ENCODE data around the gene ORAI3.
A peak's percentile ranks its signal among the peaks of the same experiment; 100 is the strongest.

The ORAI3 gene

GRCh38 chr16:30914830-30915229, 34.0 kb upstream of the ORAI3 start:
- no peak for ATAC-seq (replicated peaks)
- no peak overlapping the region for H3K4me3 Mint-ChIP-seq

DNA sequence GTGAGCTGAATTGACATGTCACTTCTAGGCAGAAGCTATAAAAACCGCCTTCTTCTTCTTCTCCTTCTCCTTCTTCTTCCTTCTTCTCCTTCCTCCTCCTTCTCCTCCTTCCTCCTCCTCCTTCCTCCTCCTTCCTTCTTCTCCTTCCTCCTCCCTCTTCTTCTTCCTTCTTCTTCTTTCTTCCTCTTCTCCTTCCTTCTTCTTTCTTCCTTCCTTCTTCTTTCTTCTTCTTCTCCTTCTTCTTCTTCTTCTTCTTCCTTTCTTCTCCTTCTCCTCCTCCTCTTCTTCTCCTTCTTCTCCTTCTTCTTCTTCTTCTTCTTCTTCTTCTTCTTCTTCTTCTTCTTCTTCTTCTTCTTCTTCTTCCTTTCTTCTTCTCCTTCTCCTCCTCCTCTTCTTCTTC, 30.3 kb upstream of the ORAI3 start:
- ATAC-seq (replicated peaks), result no peak
- H3K36me3 Mint-ChIP-seq (ENCODE audit: insufficient read depth), result peaks cover 13% of the 10 kb centered on the region
- H3K4me1 Mint-ChIP-seq (ENCODE audit: low read depth in 2 of 2), result peaks cover 7 to 8% of the 10 kb centered on the region in 2 donors
- DNase-seq, result no peak
- no peaks in the 10 kb centered on the region for H3K27me3 Mint-ChIP-seq
- H3K4me3 Mint-ChIP-seq, result no peak overlapping the region
- H3K9me3 Mint-ChIP-seq, result no peaks in the 10 kb centered on the region
- H3K27ac Mint-ChIP-seq, result no peak overlapping the region

More at GRCh38 chr16:30914830-30915229, 34.0 kb upstream of the ORAI3 start:
- Mint-ChIP-seq H3K27ac (no peak overlapping the region), H3K9me3 (no peaks in the 10 kb centered on the region), H3K36me3 (ENCODE audit: insufficient read depth) (no peaks in the 10 kb centered on the region), H3K4me1 (ENCODE audit: low read depth in 2 of 2) (no peaks in the 10 kb centered on the region), H3K27me3 (no peaks in the 10 kb centered on the region)
- no peak for DNase-seq

- Mint-ChIP-seq H3K4me3 (peak overlapping the region; percentile 92 to 95), H3K9me3 (no peaks in the 10 kb centered on the region), H3K27me3 (no peaks in the 10 kb centered on the region), H3K36me3 (ENCODE audit: insufficient read depth) (peaks cover 15% of the 10 kb centered on the region), H3K27ac (no peak overlapping the region), H3K4me1 (ENCODE audit: low read depth in 2 of 2) (peaks cover 17 to 18% of the 10 kb centered on the region in 2 donors)
- ATAC-seq (replicated peaks) (no peak), DNase-seq (no peak)
Measured at GRCh38 chr16:30920891-30921290, 28.0 kb upstream of the ORAI3 start.

GRCh38 chr16:30921459-30921747, 27.5 kb upstream of the ORAI3 start:
- no peaks in the 10 kb centered on the region for H3K9me3 Mint-ChIP-seq
- no peaks in the 10 kb centered on the region for H3K27me3 Mint-ChIP-seq
- ATAC-seq (replicated peaks), result no peak
- peaks cover 22% of the 10 kb centered on the region in 2 donors for H3K4me1 Mint-ChIP-seq (ENCODE audit: low read depth in 2 of 2)
- H3K27ac Mint-ChIP-seq, result peak overlapping the region; percentile 96 to 99
- peak overlapping the region; percentile 92 to 95 for H3K4me3 Mint-ChIP-seq
- no peak for DNase-seq
- H3K36me3 Mint-ChIP-seq (ENCODE audit: insufficient read depth), result peaks cover 17% of the 10 kb centered on the region

DNA sequence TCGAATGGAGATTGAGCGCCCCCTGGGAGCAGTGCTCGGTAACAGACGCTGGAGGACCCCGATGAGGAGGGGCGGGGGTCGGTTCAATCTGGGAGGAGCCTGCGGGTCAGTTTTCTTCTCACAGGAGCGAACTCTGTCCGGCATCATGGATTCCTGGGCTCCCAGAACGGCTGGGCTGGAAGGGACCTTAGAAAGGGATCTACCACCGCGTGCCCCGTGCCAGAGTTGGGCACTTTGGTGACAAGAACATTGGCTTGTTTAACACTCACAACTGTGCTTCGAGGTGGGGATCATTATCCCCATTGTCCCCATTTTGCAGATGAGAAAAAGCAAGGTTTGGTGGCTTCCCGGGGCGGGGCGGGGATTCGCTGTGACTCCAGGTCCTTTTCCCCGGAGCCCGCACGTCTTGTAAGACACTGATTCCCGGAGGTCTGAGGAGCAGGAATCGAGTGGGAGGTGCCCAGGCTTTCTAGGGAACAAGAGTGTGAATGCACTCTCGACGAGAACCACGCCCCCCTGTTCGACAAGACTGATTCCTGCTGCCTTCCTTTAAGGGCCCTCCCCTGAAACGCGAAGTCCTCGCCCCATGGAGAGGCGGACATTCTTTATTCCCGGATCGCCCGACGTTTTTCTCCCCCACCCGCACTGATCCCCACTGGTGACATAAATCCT, 27.0 kb upstream of the ORAI3 start:
- DNase-seq (peak; percentile 87 to 90 (median 89)), ATAC-seq (replicated peaks) (peak; percentile 7)
- Mint-ChIP-seq H3K27me3 (no peaks in the 10 kb centered on the region), H3K4me3 (peak overlapping the region; percentile 92 to 95), H3K27ac (peak overlapping the region; percentile 96 to 99), H3K36me3 (ENCODE audit: insufficient read depth) (peaks cover 18% of the 10 kb centered on the region), H3K4me1 (ENCODE audit: low read depth in 2 of 2) (peaks cover 22 to 26% of the 10 kb centered on the region in 2 donors), H3K9me3 (no peaks in the 10 kb centered on the region)

DNA sequence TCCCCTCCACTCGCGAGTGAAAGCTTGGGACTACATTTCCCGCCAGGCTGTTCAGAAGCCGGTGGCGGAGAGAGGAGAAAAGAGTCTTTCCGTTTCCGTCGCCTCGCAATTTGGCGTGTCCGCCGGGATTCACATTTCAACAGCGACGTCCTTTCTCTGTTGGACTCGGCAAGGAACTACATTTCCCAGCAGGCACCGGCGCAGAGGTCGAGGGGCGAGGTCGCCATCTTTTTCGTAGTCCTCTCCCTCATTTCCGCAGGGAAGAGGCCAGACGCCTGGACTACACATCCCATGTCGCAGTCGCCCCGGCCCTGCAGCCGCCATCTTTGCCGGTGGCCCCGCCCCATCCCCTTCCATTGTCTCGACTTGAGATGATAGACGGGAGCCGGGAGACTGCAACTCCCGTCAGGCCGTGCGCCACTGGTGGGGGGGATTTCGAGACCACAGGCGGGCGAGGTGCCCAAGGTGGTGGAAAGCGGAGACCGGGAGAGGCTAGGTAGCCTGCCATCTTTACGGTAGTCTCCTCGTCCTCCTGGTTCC, 26.4 kb upstream of the ORAI3 start:
- ATAC-seq (replicated peaks) (peak; percentile 75), DNase-seq (peak; percentile 99)
- peak overlapping the region; percentile 92 to 95 for H3K4me3 Mint-ChIP-seq
- H3K27ac Mint-ChIP-seq, result peak overlapping the region; percentile 96 to 99
- no peaks in the 10 kb centered on the region for H3K9me3 Mint-ChIP-seq
- H3K27me3 Mint-ChIP-seq, result no peaks in the 10 kb centered on the region
- peaks cover 22 to 26% of the 10 kb centered on the region in 2 donors for H3K4me1 Mint-ChIP-seq (ENCODE audit: low read depth in 2 of 2)
- H3K36me3 Mint-ChIP-seq (ENCODE audit: insufficient read depth), result peaks cover 18% of the 10 kb centered on the region

DNA sequence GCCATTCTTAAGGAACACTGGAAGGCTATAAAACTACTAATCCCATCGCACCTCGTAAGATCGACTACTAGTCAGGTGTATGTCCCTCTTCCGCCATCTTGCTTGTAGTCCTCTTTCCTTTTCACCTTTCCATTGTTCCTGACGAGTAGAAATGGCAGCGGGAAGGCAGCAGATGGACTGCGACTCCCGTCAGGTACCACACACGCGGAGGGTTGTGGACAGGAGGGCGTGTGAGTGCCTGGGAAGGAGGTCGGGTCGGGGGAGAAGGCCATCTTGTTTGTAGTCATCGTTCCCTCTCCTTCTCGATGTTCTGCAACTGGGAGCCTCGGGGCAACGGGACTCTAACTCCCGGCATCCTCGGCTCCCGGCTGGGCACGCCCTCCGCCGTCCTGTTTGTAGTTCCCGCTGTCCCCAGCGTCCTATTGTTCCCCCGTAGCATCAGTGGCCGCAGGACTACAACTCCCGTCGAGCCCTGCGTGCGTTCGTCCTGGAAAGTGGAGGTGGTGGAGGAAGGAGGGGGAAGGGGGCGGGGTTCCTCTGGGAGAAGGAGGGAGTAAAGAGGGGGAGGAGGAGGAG, 25.8 kb upstream of the ORAI3 start:
- Mint-ChIP-seq H3K9me3 (no peaks in the 10 kb centered on the region), H3K27ac (peak overlapping the region; percentile 96 to 99), H3K36me3 (ENCODE audit: insufficient read depth) (peaks cover 18% of the 10 kb centered on the region), H3K4me1 (ENCODE audit: low read depth in 2 of 2) (peaks cover 22 to 26% of the 10 kb centered on the region in 2 donors), H3K4me3 (peak overlapping the region; percentile 92 to 95), H3K27me3 (no peaks in the 10 kb centered on the region)
- DNase-seq (peak; percentile 90 to 91 (median 91)), ATAC-seq (replicated peaks) (peak; percentile 70)

DNA sequence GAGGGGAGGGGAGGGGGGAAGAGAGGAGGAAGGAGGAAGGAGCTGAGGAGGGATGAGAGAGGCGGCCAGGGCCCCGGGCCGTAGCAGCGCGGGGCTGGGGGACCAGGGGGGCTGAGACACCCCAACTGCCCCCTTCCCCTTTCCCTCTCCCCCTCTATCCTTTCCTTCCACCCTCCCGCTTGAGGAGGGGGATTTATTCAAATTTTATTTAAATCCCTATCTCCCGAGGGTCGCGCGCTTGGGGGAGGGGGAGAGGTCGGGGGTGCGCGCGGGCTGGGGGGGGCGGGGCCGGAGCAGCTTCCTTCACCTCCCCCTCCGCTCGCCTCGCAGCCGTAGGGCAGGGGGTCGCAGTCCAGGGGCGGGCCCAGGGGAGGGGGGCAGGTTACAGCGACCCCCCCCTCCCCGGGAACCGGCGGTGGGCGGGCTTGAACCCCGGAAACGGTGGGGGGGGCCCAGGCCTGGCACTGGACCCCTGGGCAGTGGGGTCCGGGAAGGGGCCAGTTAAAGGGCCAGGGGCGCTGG, 25.3 kb upstream of the ORAI3 start, which contains the start of gene FBXL19:
FBXL19 (plus strand) TSS at position 19 of the 522 bp plus-strand sequence. CDS start 2,183 bp downstream, outside the sequence.
- DNase-seq (no peak), ATAC-seq (replicated peaks) (no peak)
- Mint-ChIP-seq H3K4me1 (ENCODE audit: low read depth in 2 of 2) (peaks cover 22 to 26% of the 10 kb centered on the region in 2 donors), H3K9me3 (no peaks in the 10 kb centered on the region), H3K36me3 (ENCODE audit: insufficient read depth) (peaks cover 18% of the 10 kb centered on the region), H3K27ac (peak within 1 kb of the TSS; percentile 96 to 99), H3K27me3 (no peaks in the 10 kb centered on the region), H3K4me3 (peak within 1 kb of the TSS; percentile 92 to 95)

DNA sequence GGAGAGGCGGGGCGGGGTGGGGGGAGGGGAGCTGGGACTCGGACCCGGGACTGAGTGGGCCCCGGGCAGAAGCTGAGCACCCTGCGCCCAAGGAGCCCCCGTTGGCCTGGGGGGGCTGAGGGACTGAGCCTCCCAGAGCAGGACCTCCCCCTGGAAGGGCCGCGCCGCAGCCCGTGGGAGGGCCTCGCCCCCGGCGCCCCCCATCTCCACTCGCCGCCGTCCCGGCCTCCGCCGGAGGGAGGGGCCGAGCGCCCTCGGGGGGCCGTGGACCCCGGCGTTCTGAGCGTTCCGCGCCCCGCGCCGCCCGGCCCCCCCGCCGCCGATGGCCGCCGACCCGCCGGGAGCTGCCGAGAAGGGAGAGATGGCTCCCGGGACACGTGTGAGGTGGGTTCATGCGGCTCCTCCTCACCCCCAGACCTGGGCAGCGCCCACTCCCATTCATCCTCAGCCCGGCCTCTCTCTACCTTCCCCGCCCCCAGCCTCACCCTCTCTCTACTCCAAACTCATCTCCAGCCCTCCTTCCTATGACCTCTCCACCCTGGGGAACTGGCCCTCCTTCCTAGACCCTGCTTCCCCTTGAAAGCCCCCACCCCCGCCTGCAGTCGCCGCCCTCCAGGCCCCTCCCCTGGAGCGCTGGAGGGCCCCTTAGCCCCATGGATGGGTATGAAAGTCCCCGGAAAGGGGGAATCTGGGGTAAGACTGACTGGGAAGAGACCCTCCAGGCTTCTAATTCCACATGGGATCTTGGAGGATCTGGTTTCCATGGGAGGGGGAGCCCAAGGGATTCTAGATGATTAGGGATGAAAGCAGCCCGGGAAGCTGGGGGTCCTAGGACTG, 24.6 kb upstream of the ORAI3 start:
- Mint-ChIP-seq H3K9me3 (no peaks in the 10 kb centered on the region), H3K27ac (no peak overlapping the region)

DNA sequence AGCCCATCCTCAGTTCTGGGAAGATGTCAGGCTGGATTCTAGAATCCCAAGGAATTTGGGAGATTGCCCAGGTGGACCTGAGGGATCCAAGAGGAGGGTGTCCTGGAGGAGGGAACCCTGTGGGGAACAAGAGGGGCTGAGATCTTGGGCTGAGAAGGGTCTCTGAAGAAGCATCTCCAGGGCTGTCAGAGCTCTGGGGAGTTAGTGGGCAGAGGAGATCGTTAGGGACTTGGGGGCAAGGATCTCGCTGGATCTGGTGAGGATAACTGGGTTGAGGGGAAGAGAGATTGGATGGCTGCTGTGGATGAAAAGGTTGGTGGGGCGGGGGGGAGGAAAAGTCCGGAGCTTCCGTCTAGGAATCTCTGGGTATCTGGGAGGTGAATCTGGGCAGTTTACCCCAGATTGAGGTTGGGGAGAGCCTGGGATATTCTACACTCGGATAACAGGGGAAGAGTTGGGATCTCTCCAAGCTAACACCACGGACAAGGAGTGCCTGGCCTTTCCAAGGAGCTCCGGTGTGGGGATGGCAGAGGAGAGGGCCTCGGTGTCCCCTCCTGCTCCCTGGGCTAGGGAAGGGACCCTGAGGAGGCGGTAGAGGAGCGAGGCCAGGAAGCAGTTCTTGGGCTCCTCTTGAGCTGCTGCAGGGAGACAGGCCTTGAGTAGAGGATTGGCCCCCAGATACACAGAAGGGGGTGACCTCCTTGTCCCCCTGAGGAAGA, 23.8 kb upstream of the ORAI3 start:
- no peaks in the 10 kb centered on the region for H3K9me3 Mint-ChIP-seq
- peaks cover 18% of the 10 kb centered on the region for H3K36me3 Mint-ChIP-seq (ENCODE audit: insufficient read depth)
- DNase-seq (no peak), ATAC-seq (replicated peaks) (no peak)
- no peaks in the 10 kb centered on the region for H3K27me3 Mint-ChIP-seq
- H3K4me1 Mint-ChIP-seq (ENCODE audit: low read depth in 2 of 2), result peaks cover 22 to 26% of the 10 kb centered on the region in 2 donors
- peak overlapping the region; percentile 76 to 77 for H3K4me3 Mint-ChIP-seq
- peak overlapping the region in 1 of 2 donors; percentile 63 for H3K27ac Mint-ChIP-seq

More for the DNA sequence above, 24.6 kb upstream of the ORAI3 start:
- DNase-seq (no peak), ATAC-seq (replicated peaks) (no peak)
- Mint-ChIP-seq H3K27me3 (no peaks in the 10 kb centered on the region), H3K36me3 (ENCODE audit: insufficient read depth) (peaks cover 18% of the 10 kb centered on the region), H3K4me3 (peak overlapping the region; percentile 76 to 77), H3K4me1 (ENCODE audit: low read depth in 2 of 2) (peaks cover 22 to 26% of the 10 kb centered on the region in 2 donors)

DNA sequence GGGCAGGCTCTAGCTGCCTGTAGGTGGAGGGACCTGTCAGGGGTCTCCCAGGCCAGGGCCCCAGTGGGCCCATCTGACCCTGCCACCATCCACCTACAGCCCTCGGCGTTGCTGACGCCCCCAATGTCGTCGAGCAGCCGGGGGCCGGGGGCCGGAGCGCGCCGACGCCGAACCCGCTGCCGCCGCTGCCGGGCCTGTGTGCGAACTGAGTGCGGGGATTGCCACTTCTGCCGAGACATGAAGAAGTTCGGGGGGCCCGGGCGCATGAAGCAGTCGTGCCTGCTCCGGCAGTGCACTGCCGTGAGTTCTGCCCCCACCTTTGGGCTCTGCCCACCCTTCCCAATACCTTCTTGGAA, 23.3 kb upstream of the ORAI3 start:
- H3K27ac Mint-ChIP-seq, result no peak overlapping the region
- no peaks in the 10 kb centered on the region for H3K27me3 Mint-ChIP-seq
- no peak for DNase-seq
- H3K9me3 Mint-ChIP-seq, result no peaks in the 10 kb centered on the region
- peaks cover 20% of the 10 kb centered on the region for H3K36me3 Mint-ChIP-seq (ENCODE audit: insufficient read depth)
- H3K4me3 Mint-ChIP-seq, result no peak overlapping the region
- H3K4me1 Mint-ChIP-seq (ENCODE audit: low read depth in 2 of 2), result peaks cover 22 to 26% of the 10 kb centered on the region in 2 donors
- ATAC-seq (replicated peaks), result no peak

GRCh38 chr16:30925995-30926811, 22.7 kb upstream of the ORAI3 start:
- Mint-ChIP-seq H3K4me3 (peak overlapping the region; percentile 28 to 46), H3K27ac (peak overlapping the region in 1 of 2 donors; percentile 46), H3K9me3 (no peaks in the 10 kb centered on the region), H3K36me3 (ENCODE audit: insufficient read depth) (peaks cover 22% of the 10 kb centered on the region), H3K4me1 (ENCODE audit: low read depth in 2 of 2) (peaks cover 22 to 23% of the 10 kb centered on the region in 2 donors), H3K27me3 (no peaks in the 10 kb centered on the region)
- ATAC-seq (replicated peaks) (no peak), DNase-seq (no peak)
